Left lung (tissue), 10 donors: ENCODE results near the gene EFNA4. TPM values are rescaled to one million over a fixed set of nuclear protein-coding genes. Genes with fewer than 3 reads are reported as not detected.
A peak's percentile ranks its signal among the peaks of the same experiment; 100 is the strongest.

Experiments
- ATAC-seq: fragments of 200-7000 bp; cut with Tn5 transposase; one replicate; pipeline ENCODE4 v1.9.1; 2020; ENCODE audit warnings: moderate library complexity
- DNase-seq, 4 donors: peaks; one replicate each; pipeline ENCODE4 v3.0.0-alpha.2; 2013 to 2020
- H3K27ac ChIP-seq, 2 donors: fragments of 200-600 bp; sonication (generic) in 1 of 2; one replicate each; pipeline versions ENCODE4 v1.5.0 to v1.8.0; 2020 to 2021
- H3K27me3 ChIP-seq, 2 donors: fragments of 200-600 bp; sonication (generic) in 1 of 2; one replicate each; pipeline versions ENCODE4 v1.5.0 to v1.8.0; 2020 to 2021
- H3K36me3 ChIP-seq, 2 donors: fragments of 200-600 bp; sonication (generic) in 1 of 2; one replicate each; pipeline versions ENCODE4 v1.5.0 to v1.8.0; 2020 to 2021
- H3K4me1 ChIP-seq, 2 donors: fragments of 200-600 bp; one replicate each; pipeline ENCODE4 v1.8.0; 2021
- H3K4me3 ChIP-seq, 2 donors: fragments of 200-600 bp; sonication (generic) in 1 of 2; one replicate each; pipeline versions ENCODE4 v1.5.0 to v1.8.0; 2020 to 2021; ENCODE audit warnings: mild to moderate bottlenecking in 1 of 2
- H3K9me3 ChIP-seq, 2 donors: fragments of 200-600 bp; sonication (generic) in 1 of 2; one replicate each; pipeline versions ENCODE4 v1.5.0 to v1.8.0; 2020 to 2021
- CTCF ChIP-seq, 2 donors: fragments of 200-600 bp; sonication (generic) in 1 of 2; IDR thresholded peaks; one replicate each; pipeline versions ENCODE4 v1.5.0 to v1.8.0; 2021; ENCODE audit warnings: antibody characterized with exemption in 2 of 2
- intact Hi-C, 2 donors: fragments of 100-400 bp; cut with DNase I; formaldehyde crosslinking; loops; one replicate each; pipeline versions ENCODE4 v1.11.2 to v1.14.2; 2022
- polyA plus RNA-seq, 6 donors: library from polyadenylated mRNA; unstranded; fragments of 120-200 nt; gene quantifications; one replicate each; pipeline ENCODE4 v1.2.1, GENCODE V29; 2013; ENCODE audit not compliant: insufficient read length in 6 of 6
- total RNA-seq, 2 donors: library from RNA; stranded (reverse); fragmentation: NEBNext Ultra II Directional; extraction: Animal tissue kit (Norgen Biotek cat#: 25700); gene quantifications; one replicate each; pipeline ENCODE4 v1.2.1, GENCODE V29; 2021
- donor health status: DM: no; HTN: yes; CAD: no.
- donor health status: DM: no; HTN: no; CAD: no.

EFNA4 gene
- total and polyA plus RNA-seq, 8 donors, result 8.6 to 23.1 (median 21.8) TPM

GRCh38 chr1:155026154-155026553 lies 37.4 kb upstream of the EFNA4 start:
- Histone ChIP-seq H3K36me3 (no peaks in the 10 kb centered on the region), H3K27me3 (no peaks in the 10 kb centered on the region), H3K4me3 (no peak overlapping the region), H3K27ac (no peak overlapping the region), H3K9me3 (no peaks in the 10 kb centered on the region), H3K4me1 (peaks cover 0 to 14% of the 10 kb centered on the region in 2 donors)
- intact Hi-C loops, result no loop called here
- ATAC-seq (no peak), DNase-seq (peak in 1 of 4 donors; percentile 63)
- TF ChIP-seq CTCF (IDR thresholded peaks at IDR 0.05), result no peak

DNA sequence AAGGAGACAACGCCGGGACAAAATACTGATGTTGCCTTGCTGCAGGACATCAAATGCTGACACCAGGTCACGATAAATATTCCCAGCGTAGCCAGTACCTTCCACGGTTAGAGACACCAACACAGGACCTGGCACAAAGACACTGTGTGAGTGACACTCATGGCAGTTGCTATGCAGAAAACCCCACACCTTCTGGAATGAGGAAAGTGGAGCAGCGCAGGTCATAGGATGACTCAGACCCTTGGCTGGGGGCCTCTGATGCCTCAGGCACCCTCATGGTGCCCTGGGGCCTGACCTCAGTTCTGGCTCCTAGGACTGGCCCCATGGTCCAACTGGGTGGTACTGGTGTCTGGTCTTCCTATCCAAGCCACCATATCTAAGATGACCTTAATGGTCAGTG lies 37.0 kb upstream of the EFNA4 start:
- no peaks in the 10 kb centered on the region for H3K9me3 ChIP-seq
- TF ChIP-seq CTCF (IDR thresholded peaks at IDR 0.05), result no peak
- ATAC-seq (peak; percentile 36), DNase-seq (no peak)
- H3K27me3 ChIP-seq, result no peaks in the 10 kb centered on the region
- no peaks in the 10 kb centered on the region for H3K36me3 ChIP-seq
- intact Hi-C loops, result no loop called here
- no peak overlapping the region for H3K4me3 ChIP-seq
- H3K27ac ChIP-seq, result no peak overlapping the region
- peaks cover 0 to 14% of the 10 kb centered on the region in 2 donors for H3K4me1 ChIP-seq

DNA sequence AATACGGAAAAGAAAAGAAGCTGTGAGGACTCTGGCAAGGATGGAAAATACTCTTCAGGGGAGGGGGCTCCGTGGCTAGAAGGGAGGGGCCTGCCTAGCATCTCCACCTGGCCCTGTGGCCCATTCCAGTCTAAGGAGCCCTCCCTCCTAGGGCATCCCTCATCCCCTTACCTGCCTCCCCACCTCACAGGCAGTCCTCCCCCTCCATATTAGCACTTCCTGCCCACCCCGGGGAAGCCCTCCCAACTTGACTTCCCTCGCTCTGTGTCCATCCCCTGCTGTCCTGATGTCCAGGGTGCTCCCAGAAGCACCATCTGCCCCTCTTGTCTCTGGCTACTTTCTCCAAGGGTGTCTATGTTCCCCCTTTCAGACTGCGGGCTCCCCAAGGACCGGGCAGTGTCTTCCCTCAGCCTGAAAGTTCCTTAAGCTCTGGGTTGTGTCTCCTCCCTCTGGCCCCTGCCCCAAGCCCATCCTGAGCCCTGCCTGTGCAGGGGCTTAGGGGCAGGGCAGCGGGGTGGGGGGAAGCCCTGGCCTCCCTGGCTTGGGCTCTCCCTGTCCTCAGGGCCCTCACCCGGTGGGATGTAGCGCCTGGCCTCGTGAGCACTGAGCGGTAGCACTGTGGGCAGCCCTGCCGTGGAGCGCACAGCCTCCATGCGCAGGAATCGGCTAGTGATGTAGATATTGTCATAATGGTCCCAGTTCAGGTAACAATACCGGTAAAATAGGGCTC lies 33.9 kb upstream of the EFNA4 start:
- H3K36me3 ChIP-seq, result no peaks in the 10 kb centered on the region
- DNase-seq, result peak in 1 of 4 donors; percentile 61
- H3K4me3 ChIP-seq, result no peak overlapping the region
- TF ChIP-seq CTCF (IDR thresholded peaks at IDR 0.05), result no peak
- H3K27ac ChIP-seq, result no peak overlapping the region
- no peaks in the 10 kb centered on the region for H3K9me3 ChIP-seq
- intact Hi-C loops, result no loop called here
- H3K4me1 ChIP-seq, result peaks cover 0 to 9% of the 10 kb centered on the region in 2 donors
- no peaks in the 10 kb centered on the region for H3K27me3 ChIP-seq
- ATAC-seq, result no peak

DNA sequence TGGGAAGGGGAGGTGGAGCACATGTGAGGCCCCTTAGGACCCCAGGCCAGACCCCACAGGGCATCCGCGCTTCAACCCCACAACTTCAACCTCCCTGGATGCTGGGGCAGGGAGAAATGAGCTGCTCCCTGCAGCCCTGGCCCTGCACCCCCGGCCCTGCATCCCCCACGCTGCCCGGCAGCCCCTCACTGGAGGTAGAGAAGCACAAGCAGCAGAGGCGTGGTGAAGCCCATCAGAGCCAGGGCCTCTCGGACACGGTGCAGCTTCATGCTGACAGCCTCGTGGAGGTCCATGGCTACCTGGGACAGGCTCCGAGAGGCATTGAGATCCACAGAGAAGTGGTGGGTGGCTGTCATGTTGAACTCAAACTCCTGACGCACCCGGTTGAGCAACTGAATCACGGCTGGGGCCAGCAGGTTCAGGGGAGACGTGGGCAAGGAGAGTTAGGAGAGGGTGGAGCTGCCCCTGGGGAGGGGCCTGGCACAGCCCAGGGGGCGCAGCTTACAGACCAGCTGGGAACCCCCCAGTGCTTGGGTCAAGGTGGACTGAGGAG lies 33.2 kb upstream of the EFNA4 start:
- no peaks in the 10 kb centered on the region for H3K9me3 ChIP-seq
- ATAC-seq (no peak), DNase-seq (peak in 1 of 4 donors; percentile 53)
- H3K4me1 ChIP-seq, result peaks cover 0 to 9% of the 10 kb centered on the region in 2 donors
- no peaks in the 10 kb centered on the region for H3K36me3 ChIP-seq
- intact Hi-C loops, result no loop called here
- H3K27ac ChIP-seq, result no peak overlapping the region
- H3K27me3 ChIP-seq, result no peaks in the 10 kb centered on the region
- TF ChIP-seq CTCF (IDR thresholded peaks at IDR 0.05), result no peak
- H3K4me3 ChIP-seq, result no peak overlapping the region

GRCh38 chr1:155030899-155031298 lies 32.6 kb upstream of the EFNA4 start:
- Histone ChIP-seq H3K27ac (no peak overlapping the region), H3K9me3 (no peaks in the 10 kb centered on the region), H3K4me3 (no peak overlapping the region), H3K27me3 (no peaks in the 10 kb centered on the region), H3K36me3 (no peaks in the 10 kb centered on the region), H3K4me1 (peaks cover 0 to 11% of the 10 kb centered on the region in 2 donors)
- no peak for TF ChIP-seq CTCF (IDR thresholded peaks at IDR 0.05)
- DNase-seq (peak in 1 of 4 donors; percentile 49), ATAC-seq (no peak)
- intact Hi-C loops, result no loop called here
